CD4-positive, alpha-beta T cell (primary cell): ENCODE data around the gene NTN1. TPM values are rescaled to one million over a fixed set of nuclear protein-coding genes. Genes with fewer than 3 reads are reported as not detected.

Source experiments
- ATAC-seq: fragments of 200-7000 bp; cut with Tn5 transposase; one replicate; pipeline ENCODE4 v1.10.0; 2022; ENCODE audit warnings: mild to moderate bottlenecking; ENCODE audit not compliant: poor library complexity
- CTCF ChIA-PET: fragments of 350-600 bp; sonication (Branson Sonifier 250); formaldehyde crosslinking; loops from one replicate; lab custom pipeline; 2021; ENCODE audit warnings: antibody characterized with exemption, inconsistent platforms; lab: Charles Lee
- POLR2A ChIA-PET: fragments of 350-600 bp; sonication (Branson Sonifier 250); formaldehyde crosslinking; loops from one replicate; lab custom pipeline; 2021; ENCODE audit warnings: antibody characterized with exemption, inconsistent platforms; lab: Charles Lee
- DNase-seq, 14 experiments: peaks; one replicate each; pipeline ENCODE4 v3.0.0-alpha.2; 2013 to 2020; ENCODE audit warnings: mixed read lengths in 2 of 14
- H3K27ac ChIP-seq, 2 donors: one replicate each; pipeline versions ENCODE4 v1.5.1 to v1.7.0; 2013; ENCODE audit warnings: low read length in 2 of 2, low read depth in 1 of 2, mild to moderate bottlenecking in 1 of 2
- H3K27me3 ChIP-seq, 2 experiments: 1 replicate in 1 of 2; 2 replicates in 1 of 2; pipeline versions ENCODE4 v1.6.1 to v1.7.0; 2013; ENCODE audit warnings: low read length in 2 of 2, control low read depth in 1 of 2, mild to moderate bottlenecking in 1 of 2, moderate library complexity in 1 of 2; ENCODE audit not compliant: insufficient read depth in 2 of 2, control insufficient read depth in 1 of 2
- H3K36me3 ChIP-seq: one replicate; pipeline ENCODE4 v1.6.1; 2013; ENCODE audit warnings: low read length, control low read depth; ENCODE audit not compliant: insufficient read depth
- H3K4me1 ChIP-seq: one replicate; pipeline ENCODE4 v1.6.1; 2013; ENCODE audit warnings: low read length, control low read depth; ENCODE audit not compliant: insufficient read depth
- H3K4me3 ChIP-seq: one replicate; pipeline ENCODE4 v1.5.1; 2013; ENCODE audit warnings: mild to moderate bottlenecking, low read length, moderate library complexity
- H3K9me3 ChIP-seq, 2 experiments: 1 replicate in 1 of 2; 2 replicates in 1 of 2; pipeline versions ENCODE4 v1.6.1 to v1.7.0; 2013; ENCODE audit warnings: low read length in 2 of 2, mild to moderate bottlenecking in 2 of 2, control low read depth in 1 of 2, moderate library complexity in 1 of 2; ENCODE audit not compliant: control insufficient read depth in 1 of 2, insufficient read depth in 1 of 2
- H3K27ac Mint-ChIP-seq: one replicate; pipeline ENCODE4 v1.8.0; 2020; ENCODE audit warnings: mixed read lengths
- H3K27me3 Mint-ChIP-seq: one replicate; pipeline ENCODE4 v1.8.0; 2021; ENCODE audit warnings: mixed read lengths
- H3K36me3 Mint-ChIP-seq: one replicate; pipeline ENCODE4 v1.8.0; 2021; ENCODE audit warnings: low read depth, mixed read lengths
- H3K4me1 Mint-ChIP-seq: one replicate; pipeline ENCODE4 v1.8.0; 2021; ENCODE audit warnings: low read depth, mixed read lengths
- H3K4me3 Mint-ChIP-seq: one replicate; pipeline ENCODE4 v1.8.0; 2020; ENCODE audit warnings: mild to moderate bottlenecking, mixed read lengths
- H3K9me3 Mint-ChIP-seq: one replicate; pipeline ENCODE4 v1.8.0; 2020; ENCODE audit warnings: mixed read lengths
- CTCF ChIP-seq: fragments of 200-600 bp; IDR thresholded peaks from one replicate; pipeline ENCODE4 v1.8.0; 2022; ENCODE audit warnings: antibody characterized with exemption, mild to moderate bottlenecking
- intact Hi-C, 2 experiments: fragments of 100-400 bp; cut with DNase I in 1 of 2; cut with micrococcal nuclease in 1 of 2; formaldehyde crosslinking; loops; one replicate each; pipeline versions ENCODE4 v1.15.1 to v1.9.0; 2023 to 2025; cut with DNase I, micrococcal nuclease
- total RNA-seq, 174 experiments: library from RNA in 2 of 174; stranded (reverse) in 2 of 174; gene quantifications; one replicate each; pipeline ENCODE4 v1.2.3 and lab custom pipeline; 2021 to 2026

The NTN1 gene
- total RNA-seq, 2 experiments from 2014 or later, result 0.08 to 0.14 TPM

GRCh38 chr17:9037736-9038135, 16.4 kb downstream of the NTN1 start:
- no peak overlapping the region for H3K4me3 ChIP-seq
- ATAC-seq (no peak), DNase-seq (no peak)
- no peak overlapping the region for H3K4me3 Mint-ChIP-seq
- H3K4me1 ChIP-seq, result no peaks in the 10 kb centered on the region
- H3K27ac ChIP-seq, result no peak overlapping the region
- no peak for TF ChIP-seq CTCF
- no peaks in the 10 kb centered on the region for H3K36me3 Mint-ChIP-seq
- H3K36me3 ChIP-seq, result no peaks in the 10 kb centered on the region
- no peak overlapping the region for H3K27ac Mint-ChIP-seq
- H3K9me3 ChIP-seq, result no peaks in the 10 kb centered on the region
- no peaks in the 10 kb centered on the region for H3K27me3 ChIP-seq
- H3K9me3 Mint-ChIP-seq, result peaks cover 3% of the 10 kb centered on the region
- intact Hi-C loops, result no loop called here
- no peaks in the 10 kb centered on the region for H3K4me1 Mint-ChIP-seq
- peaks cover 13% of the 10 kb centered on the region for H3K27me3 Mint-ChIP-seq
- POLR2A ChIA-PET, result interaction anchor here (0.6 kb wide), 1 partner anchor 274 kb away, joined by 3 read pairs; no protein-coding TSS in a partner anchor
- CTCF ChIA-PET, result no interaction called here

GRCh38 chr17:9038380-9038779, 17.1 kb downstream of the NTN1 start:
- Mint-ChIP-seq H3K27me3 (peaks cover 8% of the 10 kb centered on the region), H3K4me3 (no peak overlapping the region), H3K9me3 (peaks cover 3% of the 10 kb centered on the region), H3K27ac (no peak overlapping the region), H3K4me1 (no peaks in the 10 kb centered on the region), H3K36me3 (no peaks in the 10 kb centered on the region)
- Histone ChIP-seq H3K36me3 (no peaks in the 10 kb centered on the region), H3K9me3 (no peaks in the 10 kb centered on the region), H3K27me3 (no peaks in the 10 kb centered on the region), H3K27ac (no peak overlapping the region), H3K4me1 (no peaks in the 10 kb centered on the region), H3K4me3 (no peak overlapping the region)
- DNase-seq (no peak), ATAC-seq (no peak)
- intact Hi-C loops, result no loop called here
- TF ChIP-seq CTCF, result no peak
- ChIA-PET CTCF (no interaction called here), POLR2A (no interaction called here)

- Histone ChIP-seq H3K4me3 (no peak overlapping the region), H3K36me3 (no peaks in the 10 kb centered on the region), H3K4me1 (no peaks in the 10 kb centered on the region), H3K27ac (no peak overlapping the region), H3K9me3 (peaks cover 0 to 10% of the 10 kb centered on the region in 2 experiments), H3K27me3 (peaks cover 0 to 5% of the 10 kb centered on the region in 2 experiments)
- H3K9me3 Mint-ChIP-seq, result no peaks in the 10 kb centered on the region
- no peaks in the 10 kb centered on the region for H3K4me1 Mint-ChIP-seq
- ATAC-seq, result no peak
- H3K27me3 Mint-ChIP-seq, result peaks cover 34% of the 10 kb centered on the region
- no peak overlapping the region for H3K4me3 Mint-ChIP-seq
- POLR2A ChIA-PET, result no interaction called here
- no peak for DNase-seq
- H3K36me3 Mint-ChIP-seq, result no peaks in the 10 kb centered on the region
- CTCF ChIA-PET, result no interaction called here
- H3K27ac Mint-ChIP-seq, result no peak overlapping the region
- intact Hi-C loops, result no loop called here
- TF ChIP-seq CTCF, result no peak
Measured at GRCh38 chr17:9044772-9045463, 23.6 kb downstream of the NTN1 start.
